GM19452 (cell line): ENCODE data around the gene CDH13.

Experiments
- ATAC-seq: cut with Tn5 transposase; IDR thresholded peaks from one replicate; pipeline ENCODE4 v1.9.1; 2021; ENCODE audit not compliant: unreplicated experiment

Gene CDH13

DNA sequence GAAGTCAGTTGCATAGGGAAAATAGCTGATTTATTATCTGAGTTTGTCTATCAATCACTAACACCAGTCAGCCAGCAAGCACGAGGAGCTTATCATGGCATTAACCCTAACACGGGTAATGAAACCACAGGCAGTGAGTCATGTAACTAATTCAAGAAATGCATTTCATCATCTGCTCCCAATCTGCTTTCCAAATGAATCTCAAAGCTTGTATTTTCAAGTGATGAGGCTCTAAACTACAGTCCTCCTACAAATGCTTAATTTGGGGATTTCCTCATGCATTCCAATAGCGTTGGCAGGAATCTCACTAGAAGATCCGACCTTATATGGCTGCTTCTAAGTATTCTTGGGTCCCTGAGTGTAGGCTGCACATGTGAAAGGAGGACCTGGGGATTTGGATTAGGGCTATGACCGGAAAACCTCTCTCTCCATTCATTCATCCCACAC lies 1062.6 kb downstream of the CDH13 start:
- ATAC-seq, result peak; percentile 71

DNA sequence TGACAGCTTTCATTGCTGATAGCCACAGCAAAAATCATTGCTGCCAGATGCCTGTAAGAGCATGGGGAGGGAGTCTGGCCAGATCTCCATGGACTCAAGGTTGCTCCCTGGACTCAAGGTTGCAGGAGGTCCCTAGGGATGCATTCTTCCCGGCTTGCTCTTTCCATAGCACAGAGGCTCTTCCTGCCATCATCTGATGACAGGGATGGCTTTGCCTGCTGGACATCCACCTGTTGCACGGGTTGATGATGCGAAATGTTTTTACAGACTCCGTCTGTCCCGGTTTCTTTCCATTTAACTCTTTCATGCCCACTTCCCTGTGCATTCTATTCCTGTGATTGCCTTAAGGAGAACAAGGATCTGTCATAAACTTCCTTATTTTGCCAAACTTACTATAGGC lies 1065.5 kb downstream of the CDH13 start:
- no peak for ATAC-seq

GRCh38 chr16:83698964-83699363 lies 1072.2 kb downstream of the CDH13 start:
- ATAC-seq, result no peak

- ATAC-seq, result no peak
Measured at GRCh38 chr16:83699817-83700216, 1073.0 kb downstream of the CDH13 start.

DNA sequence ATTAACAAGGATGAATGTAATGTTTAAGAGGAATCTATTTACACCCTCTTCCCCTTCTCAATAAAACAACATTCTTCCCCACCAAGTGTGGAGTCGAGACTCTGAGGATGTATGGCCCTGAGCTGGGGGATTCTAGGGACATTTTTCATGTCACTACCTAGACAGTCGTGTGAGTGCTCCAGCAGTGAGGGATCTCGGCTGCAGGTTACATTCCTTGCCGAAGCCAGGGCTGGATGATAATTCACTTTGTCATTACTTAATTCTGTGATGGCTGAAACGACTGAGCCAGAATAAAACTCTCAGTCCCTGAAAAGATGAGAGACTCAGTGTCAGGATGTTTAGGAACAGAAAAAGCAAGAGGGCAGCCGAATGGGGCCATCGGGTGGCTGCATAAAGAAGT lies 1074.1 kb downstream of the CDH13 start:
- ATAC-seq, result no peak

GRCh38 chr16:83701494-83701893 lies 1074.7 kb downstream of the CDH13 start:
- no peak for ATAC-seq

GRCh38 chr16:83704656-83705055 lies 1077.9 kb downstream of the CDH13 start:
- no peak for ATAC-seq

DNA sequence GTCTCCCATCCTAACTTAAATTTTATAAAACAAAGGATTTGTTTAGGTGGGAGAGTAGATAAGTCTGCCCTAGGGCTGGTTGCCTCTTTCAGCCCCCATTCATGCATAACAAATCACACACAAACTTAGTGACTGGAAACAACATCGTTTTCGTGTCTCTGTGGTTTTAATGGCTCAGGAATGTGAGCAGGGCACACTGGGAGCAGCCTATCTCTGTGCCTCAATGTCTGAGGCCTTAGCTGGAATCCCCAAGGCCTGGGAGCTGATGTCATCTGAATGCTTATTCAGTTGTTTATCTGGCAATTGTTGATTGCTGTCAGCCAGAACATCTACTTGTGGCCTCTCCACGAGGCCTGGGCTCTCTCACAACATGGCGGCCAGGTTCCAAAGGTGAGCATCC lies 1079.1 kb downstream of the CDH13 start:
- no peak for ATAC-seq

GRCh38 chr16:83706394-83706793 lies 1079.6 kb downstream of the CDH13 start:
- ATAC-seq, result no peak

DNA sequence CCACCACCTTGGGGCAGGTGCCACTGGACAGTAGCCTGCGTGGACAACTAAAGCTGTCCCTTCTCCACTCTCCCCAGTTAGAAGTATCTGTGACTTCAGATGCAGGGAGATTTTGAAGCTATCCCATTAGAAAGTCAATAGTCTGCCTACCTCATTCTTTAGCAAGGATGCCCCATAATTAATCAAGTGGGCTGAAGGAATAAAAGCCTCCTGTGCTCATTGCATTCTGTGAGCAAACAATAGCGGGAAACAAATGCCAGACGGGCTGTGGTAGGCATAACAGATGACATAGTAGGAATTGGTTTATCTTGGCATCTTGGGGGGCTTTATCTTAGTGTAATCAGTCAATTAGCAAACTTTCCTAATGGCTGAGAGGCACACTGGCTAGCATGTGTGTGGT lies 1084.3 kb downstream of the CDH13 start:
- ATAC-seq, result no peak

- ATAC-seq, result no peak
Measured at GRCh38 chr16:83713597-83713996, 1086.8 kb downstream of the CDH13 start.

DNA sequence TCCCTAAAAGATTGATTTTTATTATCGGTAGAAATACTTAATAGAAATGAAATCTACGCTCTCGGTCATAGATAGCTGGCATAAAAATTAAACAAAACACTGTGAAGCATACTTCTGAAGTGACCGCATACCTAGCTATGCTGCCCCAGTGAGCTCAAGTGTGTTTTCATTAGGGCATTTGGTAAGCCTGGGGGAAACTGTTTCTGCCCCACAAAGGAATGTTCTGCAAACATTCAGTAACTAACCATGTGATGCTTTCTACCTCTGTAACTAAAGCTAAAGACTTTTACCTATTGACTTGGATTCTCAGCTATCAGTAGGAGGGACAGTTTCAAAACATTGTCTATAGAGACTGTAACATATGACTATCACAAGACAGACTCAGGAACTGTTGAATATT lies 1087.5 kb downstream of the CDH13 start:
- no peak for ATAC-seq

GRCh38 chr16:83715217-83715920 lies 1088.6 kb downstream of the CDH13 start:
- no peak for ATAC-seq

DNA sequence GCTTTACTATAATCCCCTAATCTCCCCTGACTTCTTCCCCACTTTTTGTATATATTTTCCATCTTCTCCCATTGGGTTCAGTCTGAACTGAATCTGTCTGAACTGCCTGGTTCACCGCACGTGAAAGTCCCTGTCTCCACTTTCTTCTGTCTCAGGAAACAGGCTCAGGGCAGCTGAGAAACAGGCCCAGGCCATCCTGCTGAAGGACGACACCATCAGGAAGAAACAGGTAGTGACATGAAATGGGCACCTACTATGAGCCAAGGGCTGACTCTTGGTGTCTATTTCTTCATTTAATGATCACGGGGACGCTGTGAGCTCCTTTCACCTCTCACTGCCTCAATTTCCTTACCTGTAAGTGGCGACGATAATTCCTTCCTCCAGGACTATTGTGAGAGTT lies 1090.5 kb downstream of the CDH13 start:
- ATAC-seq, result no peak

DNA sequence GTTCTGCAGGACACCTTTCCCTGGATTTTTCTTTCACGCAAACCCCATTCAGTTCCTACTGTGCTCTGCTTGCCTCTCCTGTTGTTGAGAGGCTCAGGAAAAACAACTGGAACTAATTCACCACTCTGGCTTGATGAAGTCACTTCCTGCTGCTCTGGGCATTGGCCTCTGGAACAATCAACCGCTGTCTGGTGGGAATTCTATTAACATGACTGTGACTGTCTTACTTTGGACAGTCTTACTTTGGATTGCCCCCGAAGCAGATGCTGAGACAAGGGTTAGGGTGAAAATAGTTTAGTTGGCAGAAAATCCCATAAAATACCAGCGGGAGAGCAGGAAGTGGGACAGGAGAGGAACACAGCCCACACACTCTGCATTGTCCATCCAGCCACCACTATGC lies 1091.0 kb downstream of the CDH13 start:
- no peak for ATAC-seq

DNA sequence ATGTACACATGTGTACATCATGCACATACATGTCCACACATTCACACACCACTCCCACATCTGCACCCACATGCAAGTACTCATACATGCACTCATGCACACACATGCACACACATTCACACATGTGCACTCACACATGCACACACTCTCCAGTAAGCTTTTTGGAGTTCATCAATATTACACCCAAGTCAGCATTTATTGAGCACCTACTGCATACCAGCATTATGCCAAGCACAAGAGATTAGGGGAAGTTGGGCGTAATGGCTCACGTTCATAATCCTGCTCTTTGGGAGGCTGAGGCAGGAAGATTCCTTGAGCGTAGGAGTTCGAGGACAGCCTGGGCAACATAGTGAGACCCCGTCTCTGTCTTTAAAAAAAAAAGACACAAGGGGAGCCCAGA lies 1093.4 kb downstream of the CDH13 start:
- ATAC-seq, result no peak

GRCh38 chr16:83720981-83721380 lies 1094.2 kb downstream of the CDH13 start:
- no peak for ATAC-seq

- no peak for ATAC-seq
Measured at GRCh38 chr16:83721676-83722075, 1094.9 kb downstream of the CDH13 start.

DNA sequence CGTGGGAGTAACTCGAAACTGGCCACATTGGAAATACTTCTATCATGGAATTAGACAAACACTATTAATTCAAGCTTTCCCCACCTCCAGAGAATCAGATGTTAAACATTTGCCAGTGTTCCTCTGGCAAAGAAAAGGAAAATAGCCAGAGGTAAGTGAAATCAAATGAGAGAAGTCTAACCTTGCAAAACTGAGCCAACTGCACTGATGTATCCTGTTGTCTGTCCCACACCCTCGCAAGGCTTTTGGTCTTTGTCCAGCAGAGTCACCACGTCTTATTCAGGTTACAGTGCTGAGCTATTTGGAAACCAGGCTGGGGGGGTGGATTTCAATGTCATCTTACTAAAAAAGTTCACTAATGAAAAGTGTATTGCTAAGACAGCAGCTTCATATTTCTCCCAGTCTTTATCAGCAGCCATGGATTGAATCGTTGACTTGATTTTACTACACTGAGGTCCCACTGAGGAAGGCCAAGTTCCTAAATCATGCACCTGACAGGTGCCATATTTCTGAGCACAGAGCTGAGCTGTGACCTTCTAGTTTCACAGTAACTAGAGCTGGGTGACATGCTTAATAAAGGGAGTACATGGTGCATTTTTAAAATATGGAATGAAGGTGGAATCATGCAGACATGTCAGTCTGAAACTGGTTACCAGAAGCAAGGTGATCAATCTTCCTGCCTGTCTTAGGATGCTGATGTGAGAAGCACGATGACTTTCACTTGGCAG lies 1095.9 kb downstream of the CDH13 start:
- ATAC-seq, result no peak

- no peak for ATAC-seq
Measured at GRCh38 chr16:83723244-83723643, 1096.5 kb downstream of the CDH13 start.

DNA sequence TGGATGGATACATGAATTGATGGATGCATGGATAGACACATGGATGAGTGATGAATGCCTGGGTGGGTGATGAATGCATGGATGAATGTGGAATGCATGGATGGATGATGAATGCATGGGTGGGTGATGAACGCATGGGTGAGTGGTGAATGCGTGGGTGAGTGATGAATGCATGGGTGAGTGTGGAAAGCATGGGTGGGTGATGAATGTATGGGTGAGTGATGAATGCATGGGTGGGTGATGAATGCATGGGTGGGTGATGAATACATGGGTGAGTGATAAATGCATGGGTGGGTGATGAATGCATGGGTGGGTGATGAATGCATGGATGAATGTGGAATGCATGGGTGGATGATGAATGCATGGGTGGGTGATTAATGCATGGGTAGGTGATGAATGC lies 1097.1 kb downstream of the CDH13 start:
- ATAC-seq, result no peak

DNA sequence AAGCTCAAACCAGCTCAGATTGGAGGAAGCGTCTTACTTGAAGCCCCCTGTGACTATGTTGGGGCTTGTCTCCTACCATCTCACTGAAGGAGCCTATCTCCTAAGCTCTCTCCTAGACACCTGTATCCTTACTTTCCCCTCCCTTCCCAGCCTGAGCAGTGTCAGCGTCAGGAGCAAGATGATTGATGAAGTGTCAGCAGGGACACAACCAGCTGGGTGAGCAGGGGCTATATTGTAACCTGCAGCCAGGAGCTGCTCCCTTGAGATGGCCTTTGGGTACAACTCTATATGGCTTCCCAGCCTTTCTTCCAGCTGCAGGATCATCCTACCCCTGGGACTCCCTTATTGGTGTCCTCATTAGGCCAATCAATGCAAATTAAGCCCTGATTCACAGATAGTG lies 1097.8 kb downstream of the CDH13 start:
- ATAC-seq, result no peak

GRCh38 chr16:83725313-83725712 lies 1098.5 kb downstream of the CDH13 start:
- ATAC-seq, result no peak
